ENCODE data around the gene MRPL45. TPM values are rescaled to one million over a fixed set of nuclear protein-coding genes. Genes with fewer than 3 reads are reported as not detected.

The MRPL45 gene
- total RNA-seq, 1 donor from 2014 or later = 34.3 TPM

GRCh38 chr17:38355251-38355650 lies 58.3 kb downstream of the MRPL45 start:
- no peak overlapping the region for H3K4me3 Mint-ChIP-seq (ENCODE audit: unreplicated experiment)
- no peak for TF ChIP-seq CTCF (IDR thresholded peaks at IDR 0.05; ENCODE audit: insufficient read depth, low read depth, low read length)
- Histone ChIP-seq H2AFZ (ENCODE audit: low read depth, low read length) (no peak overlapping the region), H3K36me3 (ENCODE audit: insufficient read depth, low read length) (no peaks in the 10 kb centered on the region), H3K27me3 (ENCODE audit: insufficient read depth, low read length) (no peaks in the 10 kb centered on the region), H3K9ac (ENCODE audit: low read length) (no peak overlapping the region), H3K4me2 (ENCODE audit: low read length) (no peak overlapping the region), H4K20me1 (ENCODE audit: insufficient read depth, low read length) (peaks cover 66% of the 10 kb centered on the region), H3K9me3 (ENCODE audit: insufficient read depth, low read depth, low read length) (no peaks in the 10 kb centered on the region), H3K4me1 (ENCODE audit: insufficient read depth, low read length) (peaks cover 15% of the 10 kb centered on the region), H3K79me2 (ENCODE audit: insufficient read depth, low read length) (peaks cover 78% of the 10 kb centered on the region), H3K27ac (ENCODE audit: low read depth, low read length) (no peak overlapping the region), H3K4me3 (ENCODE audit: insufficient read depth, low read depth, low read length) (no peak overlapping the region)
- H3K36me3 Mint-ChIP-seq (ENCODE audit: low read depth, unreplicated experiment) = no peaks in the 10 kb centered on the region
- H3K27me3 Mint-ChIP-seq (ENCODE audit: low read depth, unreplicated experiment) = no peaks in the 10 kb centered on the region
- no peaks in the 10 kb centered on the region for H3K9me3 Mint-ChIP-seq (ENCODE audit: unreplicated experiment)
- peaks cover 27% of the 10 kb centered on the region for H3K4me1 Mint-ChIP-seq (ENCODE audit: low read depth, unreplicated experiment)
- H3K27ac Mint-ChIP-seq (ENCODE audit: unreplicated experiment) = no peak overlapping the region
- FAIRE-seq = no peak
- no peak for DNase-seq (ENCODE audit: low read depth)

- no peak for FAIRE-seq
- peaks cover 86% of the 10 kb centered on the region for H4K20me1 ChIP-seq (ENCODE audit: insufficient read depth, low read length)
- no peak overlapping the region for H3K4me3 ChIP-seq (ENCODE audit: insufficient read depth, low read depth, low read length)
- no peaks in the 10 kb centered on the region for H3K9me3 ChIP-seq (ENCODE audit: insufficient read depth, low read depth, low read length)
- no peak overlapping the region for H2AFZ ChIP-seq (ENCODE audit: low read depth, low read length)
- no peaks in the 10 kb centered on the region for H3K9me3 Mint-ChIP-seq (ENCODE audit: unreplicated experiment)
- TF ChIP-seq CTCF (IDR thresholded peaks at IDR 0.05; ENCODE audit: insufficient read depth, low read depth, low read length) (no peak), EZH2 (IDR thresholded peaks at IDR 0.05; ENCODE audit: insufficient read depth, low read length) (no peak)
- H3K4me1 ChIP-seq (ENCODE audit: insufficient read depth, low read length) = peaks cover 12% of the 10 kb centered on the region
- H3K36me3 ChIP-seq (ENCODE audit: insufficient read depth, low read length) = no peaks in the 10 kb centered on the region
- H3K4me3 Mint-ChIP-seq (ENCODE audit: unreplicated experiment) = no peak overlapping the region
- H3K9ac ChIP-seq (ENCODE audit: low read length) = no peak overlapping the region
- peaks cover 89% of the 10 kb centered on the region for H3K79me2 ChIP-seq (ENCODE audit: insufficient read depth, low read length)
- no peak overlapping the region for H3K4me2 ChIP-seq (ENCODE audit: low read length)
- H3K27me3 Mint-ChIP-seq (ENCODE audit: low read depth, unreplicated experiment) = no peaks in the 10 kb centered on the region
- DNase-seq (ENCODE audit: low read depth) = no peak
- no peak overlapping the region for H3K27ac Mint-ChIP-seq (ENCODE audit: unreplicated experiment)
- no peaks in the 10 kb centered on the region for H3K27me3 ChIP-seq (ENCODE audit: insufficient read depth, low read length)
- H3K4me1 Mint-ChIP-seq (ENCODE audit: low read depth, unreplicated experiment) = peaks cover 34% of the 10 kb centered on the region
- H3K36me3 Mint-ChIP-seq (ENCODE audit: low read depth, unreplicated experiment) = peaks cover 3% of the 10 kb centered on the region
- no peak overlapping the region for H3K27ac ChIP-seq (ENCODE audit: low read depth, low read length)
Measured at GRCh38 chr17:38357486-38358123, 60.6 kb downstream of the MRPL45 start.
